Kidney (tissue), 14 donors: ENCODE data around the gene VPREB1. TPM values are rescaled to one million over a fixed set of nuclear protein-coding genes. Genes with fewer than 3 reads are reported as not detected.

ENCODE experiments used
- DNase-seq, 5 donors: peaks; one replicate each; pipeline ENCODE4 v3.0.0-alpha.2; 2013 to 2020
- FAIRE-seq: peaks from 2 replicates; lab custom pipeline; 2012; peaks lifted over from hg19 to GRCh38; lab: Jason Lieb, UNC
- H3K27ac ChIP-seq, 2 donors: one replicate each; pipeline ENCODE4 v1.7.0; 2013; ENCODE audit warnings: low read depth in 2 of 2, low read length in 2 of 2, inconsistent platforms in 1 of 2
- H3K27me3 ChIP-seq: one replicate; pipeline ENCODE4 v1.7.1; 2013; ENCODE audit warnings: low read length, inconsistent platforms; ENCODE audit not compliant: control insufficient read depth, insufficient read depth
- H3K36me3 ChIP-seq, 3 donors: one replicate each; pipeline versions ENCODE4 v1.7.0 to v1.7.1; 2013; ENCODE audit warnings: low read length in 3 of 3, control low read depth in 1 of 3, inconsistent platforms in 1 of 3; ENCODE audit not compliant: insufficient read depth in 3 of 3, control insufficient read depth in 2 of 3
- H3K4me1 ChIP-seq, 3 donors: one replicate each; pipeline versions ENCODE4 v1.7.0 to v1.7.1; 2013; ENCODE audit warnings: low read length in 3 of 3, inconsistent platforms in 1 of 3, low read depth in 1 of 3; ENCODE audit not compliant: control insufficient read depth in 2 of 3, insufficient read depth in 2 of 3
- H3K4me3 ChIP-seq, 3 donors: one replicate each; pipeline versions ENCODE4 v1.7.0 to v1.8.1; 2013; ENCODE audit warnings: low read length in 3 of 3, control low read depth in 1 of 3, inconsistent platforms in 1 of 3
- H3K9ac ChIP-seq, 3 donors: one replicate each; pipeline versions ENCODE4 v1.7.0 to v1.7.1; 2013; ENCODE audit warnings: low read length in 3 of 3, control low read depth in 1 of 3, inconsistent platforms in 1 of 3
- H3K9me3 ChIP-seq, 3 donors: one replicate each; pipeline versions ENCODE4 v1.7.0 to v1.7.1; 2013; ENCODE audit warnings: low read length in 3 of 3, control low read depth in 1 of 3, inconsistent platforms in 1 of 3; ENCODE audit not compliant: control insufficient read depth in 2 of 3, insufficient read depth in 1 of 3
- intact Hi-C: fragments of 100-400 bp; cut with DNase I; formaldehyde crosslinking; loops from one replicate; pipeline ENCODE4 v1.11.1; 2022
- polyA plus RNA-seq: library from polyadenylated mRNA; stranded (reverse); fragments of 350-450 nt; fragmentation: Illumina TruSeq; extraction: RNeasy Lipid Tissue Mini Kit (QIAGEN cat#74804); gene quantifications from one replicate; pipeline ENCODE4 v1.2.3, GENCODE V29; 2014; ENCODE audit warnings: low read depth, low replicate concordance; ENCODE audit not compliant: insufficient read depth
- total RNA-seq: library from RNA; stranded (reverse); fragmentation: NEBNext Ultra II Directional; extraction: Animal tissue kit (Norgen Biotek cat#: 25700); gene quantifications from one replicate; pipeline ENCODE4 v1.2.1, GENCODE V29; 2021
- TF ChIP-seq, protein P1 (sequence below): IDR thresholded peaks from 3 replicates; pipeline ENCODE4 v1.5.1; 2012; ENCODE audit warnings: mild to moderate bottlenecking, moderate library complexity, borderline replicate concordance; ENCODE audit not compliant: insufficient read depth; ENCODE audit errors: extremely low read depth
- donor health status: control.
- donor health status: control.
- donor health status: control.
- donor health status: control.
- donor health status: control.
- donor health status: DM: yes; HTN: yes; CAD: no.
- donor health status: Normal renal cell carcinoma (clear cell type).

The VPREB1 gene
- total and polyA plus RNA-seq, 2 donors from 2014 or later = not detected

- Histone ChIP-seq H3K4me1 (no peaks in the 10 kb centered on the region), H3K27me3 (no peaks in the 10 kb centered on the region), H3K27ac (no peak overlapping the region), H3K4me3 (no peak overlapping the region), H3K36me3 (no peaks in the 10 kb centered on the region), H3K9ac (no peak overlapping the region), H3K9me3 (no peaks in the 10 kb centered on the region)
- TF ChIP-seq, protein P1, sequence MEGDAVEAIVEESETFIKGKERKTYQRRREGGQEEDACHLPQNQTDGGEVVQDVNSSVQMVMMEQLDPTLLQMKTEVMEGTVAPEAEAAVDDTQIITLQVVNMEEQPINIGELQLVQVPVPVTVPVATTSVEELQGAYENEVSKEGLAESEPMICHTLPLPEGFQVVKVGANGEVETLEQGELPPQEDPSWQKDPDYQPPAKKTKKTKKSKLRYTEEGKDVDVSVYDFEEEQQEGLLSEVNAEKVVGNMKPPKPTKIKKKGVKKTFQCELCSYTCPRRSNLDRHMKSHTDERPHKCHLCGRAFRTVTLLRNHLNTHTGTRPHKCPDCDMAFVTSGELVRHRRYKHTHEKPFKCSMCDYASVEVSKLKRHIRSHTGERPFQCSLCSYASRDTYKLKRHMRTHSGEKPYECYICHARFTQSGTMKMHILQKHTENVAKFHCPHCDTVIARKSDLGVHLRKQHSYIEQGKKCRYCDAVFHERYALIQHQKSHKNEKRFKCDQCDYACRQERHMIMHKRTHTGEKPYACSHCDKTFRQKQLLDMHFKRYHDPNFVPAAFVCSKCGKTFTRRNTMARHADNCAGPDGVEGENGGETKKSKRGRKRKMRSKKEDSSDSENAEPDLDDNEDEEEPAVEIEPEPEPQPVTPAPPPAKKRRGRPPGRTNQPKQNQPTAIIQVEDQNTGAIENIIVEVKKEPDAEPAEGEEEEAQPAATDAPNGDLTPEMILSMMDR = no peak
- FAIRE-seq = no peak
- DNase-seq = no peak
- intact Hi-C loops = no loop called here
These were observed 15.7 kb upstream of the VPREB1 start for GRCh38 chr22:22228921-22229320.

- DNase-seq (no peak), FAIRE-seq (no peak)
- Histone ChIP-seq H3K27me3 (no peaks in the 10 kb centered on the region), H3K4me1 (no peaks in the 10 kb centered on the region), H3K4me3 (no peak overlapping the region), H3K27ac (no peak overlapping the region), H3K9me3 (no peaks in the 10 kb centered on the region), H3K36me3 (no peaks in the 10 kb centered on the region), H3K9ac (no peak overlapping the region)
- TF ChIP-seq, protein P1 = no peak
- intact Hi-C loops = no loop called here
These were observed 14.7 kb upstream of the VPREB1 start for GRCh38 chr22:22229683-22230420.

GRCh38 chr22:22230438-22230837 lies 14.1 kb upstream of the VPREB1 start:
- Histone ChIP-seq H3K4me3 (no peak overlapping the region), H3K9me3 (no peaks in the 10 kb centered on the region), H3K36me3 (no peaks in the 10 kb centered on the region), H3K4me1 (no peaks in the 10 kb centered on the region), H3K9ac (no peak overlapping the region), H3K27me3 (no peaks in the 10 kb centered on the region), H3K27ac (no peak overlapping the region)
- TF ChIP-seq, protein P1 = no peak
- FAIRE-seq = no peak
- DNase-seq = no peak
- intact Hi-C loops = no loop called here
